Effector memory CD8-positive, alpha-beta T cell (primary cell): ENCODE measurements around the gene BCOR.

Experiments
- ATAC-seq: fragments of 150-1000 bp; cut with Tn5 transposase; replicated peaks from 2 replicates; pipeline ENCODE4 v1.10.0; 2021; ENCODE audit warnings: mild to moderate bottlenecking, moderate library complexity
- DNase-seq, 3 experiments: peaks; one replicate each; pipeline ENCODE4 v3.0.0; 2021
- H3K27ac Mint-ChIP-seq, 2 donors: one replicate each; pipeline ENCODE4 v1.8.0; 2022; ENCODE audit warnings: mild to moderate bottlenecking in 2 of 2, mixed read lengths in 2 of 2, moderate library complexity in 2 of 2
- H3K27me3 Mint-ChIP-seq, 2 donors: one replicate each; pipeline ENCODE4 v1.8.0; 2022; ENCODE audit warnings: mixed read lengths in 2 of 2
- H3K36me3 Mint-ChIP-seq: one replicate; pipeline ENCODE4 v1.8.0; 2022; ENCODE audit warnings: mild to moderate bottlenecking, moderate library complexity, mixed read lengths; ENCODE audit not compliant: insufficient read depth
- H3K4me1 Mint-ChIP-seq, 2 donors: one replicate each; pipeline ENCODE4 v1.8.0; 2022; ENCODE audit warnings: low read depth in 2 of 2, mixed read lengths in 2 of 2
- H3K4me3 Mint-ChIP-seq, 2 donors: one replicate each; pipeline ENCODE4 v1.8.0; 2022; ENCODE audit warnings: mild to moderate bottlenecking in 2 of 2, mixed read lengths in 2 of 2, moderate library complexity in 2 of 2
- H3K9me3 Mint-ChIP-seq, 2 donors: one replicate each; pipeline ENCODE4 v1.8.0; 2022; ENCODE audit warnings: mixed read lengths in 2 of 2
- total RNA-seq, 9 experiments: gene quantifications; one replicate each; lab custom pipeline; 2026; lab: John Stamatoyannopoulos, UW

Gene BCOR
- total RNA-seq, result 87.4 to 284 (median 167) reads per million in 9 experiments

- ATAC-seq, result peak; percentile 40
- H3K4me1 Mint-ChIP-seq, result peaks cover 24 to 30% of the 10 kb centered on the region in 2 donors
- H3K9me3 Mint-ChIP-seq, result no peaks in the 10 kb centered on the region
- DNase-seq, result peak; percentile 51 to 60 (median 52)
- H3K27me3 Mint-ChIP-seq, result no peaks in the 10 kb centered on the region
- peak within 1 kb of the TSS; percentile 86 to 92 for H3K27ac Mint-ChIP-seq
- H3K4me3 Mint-ChIP-seq, result peak within 1 kb of the TSS; percentile 92 to 94
- H3K36me3 Mint-ChIP-seq, result peaks cover 39% of the 10 kb centered on the region
Measured at GRCh38 chrX:40097504-40098263, at the start of gene BCOR. TSS of gene BCOR (minus strand) at chrX:40097958. CDS start at chrX:40077929, 20,029 bp downstream.

GRCh38 chrX:40147126-40147952 lies 49.6 kb upstream of the BCOR start:
- Mint-ChIP-seq H3K9me3 (no peaks in the 10 kb centered on the region), H3K27me3 (no peaks in the 10 kb centered on the region), H3K4me1 (peaks cover 2 to 8% of the 10 kb centered on the region in 2 donors), H3K4me3 (peak overlapping the region in 1 of 2 donors; percentile 41), H3K36me3 (peaks cover 5% of the 10 kb centered on the region), H3K27ac (no peak overlapping the region)
- no peak for ATAC-seq
- no peak for DNase-seq

GRCh38 chrX:40146262-40147125 lies 48.7 kb upstream of the BCOR start:
- H3K4me1 Mint-ChIP-seq, result peaks cover 4 to 8% of the 10 kb centered on the region in 2 donors
- ATAC-seq (peak; percentile 77), DNase-seq (no peak)
- H3K9me3 Mint-ChIP-seq, result no peaks in the 10 kb centered on the region
- peak overlapping the region in 1 of 2 donors; percentile 41 for H3K4me3 Mint-ChIP-seq
- H3K27me3 Mint-ChIP-seq, result no peaks in the 10 kb centered on the region
- H3K36me3 Mint-ChIP-seq, result peaks cover 3% of the 10 kb centered on the region
- no peak overlapping the region for H3K27ac Mint-ChIP-seq

- no peaks in the 10 kb centered on the region for H3K36me3 Mint-ChIP-seq
- H3K9me3 Mint-ChIP-seq, result no peaks in the 10 kb centered on the region
- peaks cover 4 to 8% of the 10 kb centered on the region in 2 donors for H3K4me1 Mint-ChIP-seq
- no peak for DNase-seq
- no peak overlapping the region for H3K27ac Mint-ChIP-seq
- H3K27me3 Mint-ChIP-seq, result no peaks in the 10 kb centered on the region
- ATAC-seq, result peak; percentile 22
- no peak overlapping the region for H3K4me3 Mint-ChIP-seq
Measured at GRCh38 chrX:40145923-40146261, 48.1 kb upstream of the BCOR start.

GRCh38 chrX:40145001-40145922 lies 47.5 kb upstream of the BCOR start:
- no peaks in the 10 kb centered on the region for H3K27me3 Mint-ChIP-seq
- no peak overlapping the region for H3K4me3 Mint-ChIP-seq
- no peaks in the 10 kb centered on the region for H3K36me3 Mint-ChIP-seq
- DNase-seq (no peak), ATAC-seq (no peak)
- H3K27ac Mint-ChIP-seq, result no peak overlapping the region
- H3K4me1 Mint-ChIP-seq, result peaks cover 4 to 8% of the 10 kb centered on the region in 2 donors
- no peaks in the 10 kb centered on the region for H3K9me3 Mint-ChIP-seq

GRCh38 chrX:40144576-40144975 lies 46.8 kb upstream of the BCOR start:
- Mint-ChIP-seq H3K9me3 (no peaks in the 10 kb centered on the region), H3K27ac (no peak overlapping the region), H3K4me1 (peaks cover 4 to 8% of the 10 kb centered on the region in 2 donors), H3K27me3 (no peaks in the 10 kb centered on the region), H3K36me3 (no peaks in the 10 kb centered on the region), H3K4me3 (no peak overlapping the region)
- DNase-seq (no peak), ATAC-seq (no peak)

- Mint-ChIP-seq H3K4me3 (no peak overlapping the region), H3K36me3 (no peaks in the 10 kb centered on the region), H3K9me3 (no peaks in the 10 kb centered on the region), H3K4me1 (peaks cover 4 to 6% of the 10 kb centered on the region in 2 donors), H3K27me3 (no peaks in the 10 kb centered on the region), H3K27ac (peak overlapping the region in 1 of 2 donors; percentile 62)
- no peak for DNase-seq
- no peak for ATAC-seq
Measured at GRCh38 chrX:40143987-40144386, 46.2 kb upstream of the BCOR start.

- no peak overlapping the region for H3K27ac Mint-ChIP-seq
- H3K27me3 Mint-ChIP-seq, result no peaks in the 10 kb centered on the region
- peaks cover 4% of the 10 kb centered on the region in 2 donors for H3K4me1 Mint-ChIP-seq
- no peak for DNase-seq
- no peaks in the 10 kb centered on the region for H3K9me3 Mint-ChIP-seq
- no peak overlapping the region for H3K4me3 Mint-ChIP-seq
- no peak for ATAC-seq
- no peaks in the 10 kb centered on the region for H3K36me3 Mint-ChIP-seq
Measured at GRCh38 chrX:40143001-40143400, 45.2 kb upstream of the BCOR start.

- no peaks in the 10 kb centered on the region for H3K27me3 Mint-ChIP-seq
- H3K4me1 Mint-ChIP-seq, result peaks cover 4% of the 10 kb centered on the region in 2 donors
- no peak for DNase-seq
- no peaks in the 10 kb centered on the region for H3K36me3 Mint-ChIP-seq
- H3K9me3 Mint-ChIP-seq, result no peaks in the 10 kb centered on the region
- no peak for ATAC-seq
- no peak overlapping the region for H3K4me3 Mint-ChIP-seq
- H3K27ac Mint-ChIP-seq, result no peak overlapping the region
Measured at GRCh38 chrX:40142417-40142816, 44.7 kb upstream of the BCOR start.

GRCh38 chrX:40140706-40141499 lies 43.1 kb upstream of the BCOR start:
- no peak for ATAC-seq
- peaks cover 0 to 4% of the 10 kb centered on the region in 2 donors for H3K4me1 Mint-ChIP-seq
- no peaks in the 10 kb centered on the region for H3K36me3 Mint-ChIP-seq
- no peak overlapping the region for H3K4me3 Mint-ChIP-seq
- no peaks in the 10 kb centered on the region for H3K9me3 Mint-ChIP-seq
- no peak for DNase-seq
- no peaks in the 10 kb centered on the region for H3K27me3 Mint-ChIP-seq
- no peak overlapping the region for H3K27ac Mint-ChIP-seq

- ATAC-seq (no peak), DNase-seq (no peak)
- H3K27ac Mint-ChIP-seq, result no peak overlapping the region
- H3K4me1 Mint-ChIP-seq, result no peaks in the 10 kb centered on the region
- H3K4me3 Mint-ChIP-seq, result no peak overlapping the region
- no peaks in the 10 kb centered on the region for H3K9me3 Mint-ChIP-seq
- H3K27me3 Mint-ChIP-seq, result no peaks in the 10 kb centered on the region
- peaks cover 3% of the 10 kb centered on the region for H3K36me3 Mint-ChIP-seq
Measured at GRCh38 chrX:40132751-40133150, 35.0 kb upstream of the BCOR start.
